Measurements from ENCODE around the gene MAN2A2.
A peak's percentile ranks its signal among the peaks of the same experiment; 100 is the strongest.

MAN2A2 gene

DNA sequence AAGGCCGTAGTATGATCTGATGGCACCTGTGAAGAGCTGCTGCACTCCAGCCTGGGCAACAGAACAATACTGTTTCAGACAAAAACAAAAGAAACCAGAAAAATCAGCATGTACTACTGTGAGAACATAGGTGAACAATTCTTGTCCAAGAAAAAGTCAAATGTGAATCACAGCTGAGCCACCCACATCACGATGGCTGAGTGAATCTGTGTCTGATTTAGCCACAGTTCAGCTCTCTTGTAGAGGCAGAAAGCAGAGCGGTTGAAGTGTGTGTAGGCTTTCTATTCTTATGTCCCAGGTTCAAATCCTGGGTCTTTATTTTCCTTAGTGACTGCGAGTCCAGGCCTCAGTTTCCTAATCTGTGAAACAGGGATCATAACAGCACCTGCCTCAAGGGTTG is 39.1 kb upstream of the MAN2A2 start:
- H3K4me3 ChIP-seq (ENCODE audit: low read length in 2 of 2) = no peak overlapping the region
- peaks cover 0 to 2% of the 10 kb centered on the region in 2 donors for H3K27me3 ChIP-seq (ENCODE audit: control insufficient read depth in 1 of 2, insufficient read depth in 2 of 2, low read length in 2 of 2)
- H3K4me1 ChIP-seq (ENCODE audit: control insufficient read depth, insufficient read depth, low read length) = peaks cover 2% of the 10 kb centered on the region
- H3K9ac ChIP-seq (ENCODE audit: low read length in 2 of 2) = no peak overlapping the region
- H3K9me3 ChIP-seq (ENCODE audit: control insufficient read depth in 2 of 2, low read length in 2 of 2) = no peaks in the 10 kb centered on the region
- no peaks in the 10 kb centered on the region for H3K36me3 ChIP-seq (ENCODE audit: control insufficient read depth in 2 of 2, insufficient read depth in 2 of 2, low read length in 2 of 2)
- no peak overlapping the region for H3K27ac ChIP-seq (ENCODE audit: low read length)

DNA sequence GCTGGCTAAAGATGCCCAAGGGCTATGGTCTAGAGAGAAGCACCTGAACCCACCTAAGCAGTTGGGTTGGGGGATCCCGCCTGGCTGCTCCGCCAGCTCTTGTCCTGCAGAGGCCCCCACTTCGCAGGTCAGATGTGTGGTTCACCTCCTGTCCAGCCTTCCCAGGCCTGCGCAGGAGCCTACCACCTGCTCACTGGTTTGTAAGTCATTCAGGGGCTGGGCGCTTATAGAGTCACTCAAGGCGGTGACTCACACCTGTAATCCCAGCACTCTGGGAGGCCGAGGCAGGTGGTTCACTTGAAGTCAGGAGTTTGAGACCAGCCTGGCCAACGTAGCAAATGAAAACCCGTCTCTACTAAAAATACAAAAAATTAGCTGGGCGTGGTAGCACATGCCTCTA is 38.6 kb upstream of the MAN2A2 start:
- Histone ChIP-seq H3K9ac (ENCODE audit: low read length in 2 of 2) (no peak overlapping the region), H3K36me3 (ENCODE audit: control insufficient read depth in 2 of 2, insufficient read depth in 2 of 2, low read length in 2 of 2) (no peaks in the 10 kb centered on the region), H3K4me1 (ENCODE audit: control insufficient read depth, insufficient read depth, low read length) (peaks cover 7% of the 10 kb centered on the region), H3K27me3 (ENCODE audit: control insufficient read depth in 1 of 2, insufficient read depth in 2 of 2, low read length in 2 of 2) (peaks cover 0 to 2% of the 10 kb centered on the region in 2 donors), H3K27ac (ENCODE audit: low read length) (no peak overlapping the region), H3K4me3 (ENCODE audit: low read length in 2 of 2) (no peak overlapping the region), H3K9me3 (ENCODE audit: control insufficient read depth in 2 of 2, low read length in 2 of 2) (no peaks in the 10 kb centered on the region)

DNA sequence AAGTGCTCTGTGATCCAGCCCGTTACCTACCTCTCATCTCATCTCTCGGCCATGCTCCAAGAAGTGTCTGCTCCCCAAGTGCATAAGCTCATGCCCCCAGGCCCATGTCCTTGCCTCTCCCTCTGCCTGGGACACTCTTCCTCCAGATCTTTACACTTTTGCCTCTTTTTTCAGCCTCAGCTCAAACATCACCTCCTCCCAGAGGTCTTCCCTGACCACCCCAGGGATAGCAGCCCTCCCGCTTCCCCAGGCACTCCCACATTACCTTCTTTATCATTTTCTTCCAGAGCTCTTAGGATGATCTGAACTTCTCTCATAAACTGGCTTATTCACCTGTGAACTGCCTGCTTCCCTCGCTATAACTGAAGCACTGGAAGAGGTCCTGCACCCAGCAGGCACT is 37.4 kb upstream of the MAN2A2 start:
- H3K36me3 ChIP-seq (ENCODE audit: control insufficient read depth in 2 of 2, insufficient read depth in 2 of 2, low read length in 2 of 2) = no peaks in the 10 kb centered on the region
- H3K27ac ChIP-seq (ENCODE audit: low read length) = no peak overlapping the region
- peaks cover 0 to 2% of the 10 kb centered on the region in 2 donors for H3K27me3 ChIP-seq (ENCODE audit: control insufficient read depth in 1 of 2, insufficient read depth in 2 of 2, low read length in 2 of 2)
- H3K9me3 ChIP-seq (ENCODE audit: control insufficient read depth in 2 of 2, low read length in 2 of 2) = no peaks in the 10 kb centered on the region
- H3K4me3 ChIP-seq (ENCODE audit: low read length in 2 of 2) = no peak overlapping the region
- no peak overlapping the region for H3K9ac ChIP-seq (ENCODE audit: low read length in 2 of 2)
- H3K4me1 ChIP-seq (ENCODE audit: control insufficient read depth, insufficient read depth, low read length) = peaks cover 15% of the 10 kb centered on the region

DNA sequence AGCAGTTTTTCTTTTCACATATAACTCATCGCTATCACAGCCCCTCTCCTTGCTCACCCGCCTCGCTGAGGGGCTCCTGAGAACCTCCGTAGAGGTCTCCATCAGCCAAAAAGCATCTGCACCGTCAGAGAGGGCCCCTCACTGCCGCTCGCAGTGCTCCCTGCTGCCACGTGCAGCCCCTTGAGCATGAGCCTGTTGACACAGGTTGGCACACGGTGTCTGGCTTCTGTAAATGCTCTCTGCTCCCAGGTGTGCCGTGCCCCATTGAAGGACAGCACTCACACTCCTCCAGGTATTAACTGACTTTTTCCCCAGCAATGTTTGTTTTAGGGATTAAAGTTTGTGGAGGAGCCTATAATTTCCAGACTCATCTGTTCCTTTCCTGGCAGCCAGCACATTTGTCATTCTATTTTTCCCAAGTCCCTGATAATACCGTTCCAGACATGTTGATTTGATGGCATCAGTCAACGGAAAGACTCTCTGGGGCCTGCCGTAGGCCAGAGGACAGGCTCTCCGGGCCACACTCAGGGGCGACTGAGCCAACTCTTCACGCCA is 36.9 kb upstream of the MAN2A2 start:
- H3K27me3 ChIP-seq (ENCODE audit: control insufficient read depth in 1 of 2, insufficient read depth in 2 of 2, low read length in 2 of 2) = peaks cover 0 to 2% of the 10 kb centered on the region in 2 donors
- no peak overlapping the region for H3K27ac ChIP-seq (ENCODE audit: low read length)
- H3K4me1 ChIP-seq (ENCODE audit: control insufficient read depth, insufficient read depth, low read length) = peaks cover 19% of the 10 kb centered on the region
- H3K4me3 ChIP-seq (ENCODE audit: low read length in 2 of 2) = no peak overlapping the region
- H3K9me3 ChIP-seq (ENCODE audit: control insufficient read depth in 2 of 2, low read length in 2 of 2) = no peaks in the 10 kb centered on the region
- no peak overlapping the region for H3K9ac ChIP-seq (ENCODE audit: low read length in 2 of 2)
- no peaks in the 10 kb centered on the region for H3K36me3 ChIP-seq (ENCODE audit: control insufficient read depth in 2 of 2, insufficient read depth in 2 of 2, low read length in 2 of 2)

- Histone ChIP-seq H3K4me3 (ENCODE audit: low read length in 2 of 2) (no peak overlapping the region), H3K36me3 (ENCODE audit: control insufficient read depth in 2 of 2, insufficient read depth in 2 of 2, low read length in 2 of 2) (no peaks in the 10 kb centered on the region), H3K9ac (ENCODE audit: low read length in 2 of 2) (no peak overlapping the region), H3K27ac (ENCODE audit: low read length) (no peak overlapping the region), H3K27me3 (ENCODE audit: control insufficient read depth in 1 of 2, insufficient read depth in 2 of 2, low read length in 2 of 2) (peaks cover 0 to 2% of the 10 kb centered on the region in 2 donors), H3K9me3 (ENCODE audit: control insufficient read depth in 2 of 2, low read length in 2 of 2) (no peaks in the 10 kb centered on the region), H3K4me1 (ENCODE audit: control insufficient read depth, insufficient read depth, low read length) (peaks cover 19% of the 10 kb centered on the region)
Measured at GRCh38 chr15:90866800-90867199, 36.3 kb upstream of the MAN2A2 start.

DNA sequence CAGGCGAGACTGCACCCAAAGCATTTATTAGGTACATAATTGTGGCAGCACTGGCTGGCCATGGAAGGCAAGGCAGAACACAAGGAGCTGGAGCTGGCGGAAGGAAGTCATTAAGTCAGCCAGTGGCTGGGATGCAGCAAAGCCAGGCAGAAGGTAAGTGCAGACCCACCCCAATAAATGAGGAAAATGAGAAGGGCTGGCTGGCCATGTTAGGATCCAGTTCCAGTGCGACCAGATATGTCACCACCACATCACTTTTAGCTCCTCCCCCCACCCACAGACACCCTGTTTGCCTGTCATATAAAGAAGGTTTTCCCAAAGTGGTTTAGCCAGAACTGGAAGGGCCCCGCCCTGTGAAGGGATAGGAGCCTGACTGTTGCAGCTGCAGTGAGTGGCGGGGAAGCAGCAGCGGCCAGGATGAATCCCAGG is 34.8 kb upstream of the MAN2A2 start, which contains the start of gene FURIN:
FURIN (plus strand) TSS at position 328 of the 429 bp plus-strand sequence. CDS start 7,153 bp downstream, outside the sequence.
- Histone ChIP-seq H3K9ac (ENCODE audit: low read length in 2 of 2) (peak within 1 kb of the TSS in 1 of 2 donors; percentile 51), H3K4me3 (ENCODE audit: low read length in 2 of 2) (no peak within 1 kb of the TSS), H3K9me3 (ENCODE audit: control insufficient read depth in 2 of 2, low read length in 2 of 2) (no peaks in the 10 kb centered on the region), H3K27me3 (ENCODE audit: control insufficient read depth in 1 of 2, insufficient read depth in 2 of 2, low read length in 2 of 2) (peaks cover 0 to 2% of the 10 kb centered on the region in 2 donors), H3K27ac (ENCODE audit: low read length) (peak within 1 kb of the TSS; percentile 24), H3K4me1 (ENCODE audit: control insufficient read depth, insufficient read depth, low read length) (peaks cover 33% of the 10 kb centered on the region), H3K36me3 (ENCODE audit: control insufficient read depth in 2 of 2, insufficient read depth in 2 of 2, low read length in 2 of 2) (no peaks in the 10 kb centered on the region)

GRCh38 chr15:90869140-90869541 is 34.0 kb upstream of the MAN2A2 start:
- peaks cover 42% of the 10 kb centered on the region for H3K4me1 ChIP-seq (ENCODE audit: control insufficient read depth, insufficient read depth, low read length)
- H3K27me3 ChIP-seq (ENCODE audit: control insufficient read depth in 1 of 2, insufficient read depth in 2 of 2, low read length in 2 of 2) = peaks cover 0 to 2% of the 10 kb centered on the region in 2 donors
- H3K27ac ChIP-seq (ENCODE audit: low read length) = peak overlapping the region; percentile 24
- no peaks in the 10 kb centered on the region for H3K9me3 ChIP-seq (ENCODE audit: control insufficient read depth in 2 of 2, low read length in 2 of 2)
- H3K4me3 ChIP-seq (ENCODE audit: low read length in 2 of 2) = no peak overlapping the region
- H3K9ac ChIP-seq (ENCODE audit: low read length in 2 of 2) = peak overlapping the region in 1 of 2 donors; percentile 51
- no peaks in the 10 kb centered on the region for H3K36me3 ChIP-seq (ENCODE audit: control insufficient read depth in 2 of 2, insufficient read depth in 2 of 2, low read length in 2 of 2)

DNA sequence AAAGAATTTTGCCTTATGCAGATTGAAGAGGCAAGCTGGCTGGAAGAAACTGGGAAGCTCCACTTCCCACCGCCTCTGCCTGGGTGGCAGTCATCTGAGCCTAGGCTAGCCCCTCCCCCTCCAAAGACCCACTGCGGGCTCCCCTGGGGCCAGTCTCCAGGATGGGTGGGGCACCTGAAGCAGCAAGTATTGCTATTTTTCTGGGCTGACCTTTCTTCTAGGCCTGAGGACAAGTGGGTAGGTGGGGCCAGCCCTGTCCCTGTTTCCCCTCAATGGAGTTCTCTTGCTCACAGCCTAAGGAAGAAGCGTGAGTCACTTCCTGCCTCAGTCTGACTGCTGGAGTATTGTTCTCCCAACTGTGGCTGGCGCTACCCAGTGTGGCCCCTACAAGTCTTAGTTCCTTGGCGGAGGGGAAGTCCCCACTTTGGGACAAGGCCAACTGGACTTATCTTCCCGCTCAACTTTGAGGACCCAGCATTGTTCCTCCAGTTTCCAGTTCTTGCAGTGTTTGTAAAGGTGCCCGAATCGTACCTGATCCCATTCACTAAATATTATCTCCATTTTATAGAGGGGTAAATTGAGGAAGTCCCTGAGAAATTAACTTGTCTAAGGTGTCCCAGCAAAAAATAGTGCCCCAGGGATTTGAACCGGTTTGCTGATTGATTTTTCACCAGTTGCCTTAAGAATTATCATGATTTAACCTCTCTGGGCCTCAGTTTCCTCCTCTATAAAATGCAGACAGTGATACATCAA is 33.3 kb upstream of the MAN2A2 start:
- Histone ChIP-seq H3K27ac (ENCODE audit: low read length) (peak overlapping the region; percentile 79), H3K9ac (ENCODE audit: low read length in 2 of 2) (peak overlapping the region; percentile 80 to 90), H3K9me3 (ENCODE audit: control insufficient read depth in 2 of 2, low read length in 2 of 2) (no peaks in the 10 kb centered on the region), H3K36me3 (ENCODE audit: control insufficient read depth in 2 of 2, insufficient read depth in 2 of 2, low read length in 2 of 2) (no peaks in the 10 kb centered on the region), H3K27me3 (ENCODE audit: control insufficient read depth in 1 of 2, insufficient read depth in 2 of 2, low read length in 2 of 2) (peaks cover 0 to 2% of the 10 kb centered on the region in 2 donors), H3K4me1 (ENCODE audit: control insufficient read depth, insufficient read depth, low read length) (peaks cover 45% of the 10 kb centered on the region), H3K4me3 (ENCODE audit: low read length in 2 of 2) (peak overlapping the region in 1 of 2 donors; percentile 64)

DNA sequence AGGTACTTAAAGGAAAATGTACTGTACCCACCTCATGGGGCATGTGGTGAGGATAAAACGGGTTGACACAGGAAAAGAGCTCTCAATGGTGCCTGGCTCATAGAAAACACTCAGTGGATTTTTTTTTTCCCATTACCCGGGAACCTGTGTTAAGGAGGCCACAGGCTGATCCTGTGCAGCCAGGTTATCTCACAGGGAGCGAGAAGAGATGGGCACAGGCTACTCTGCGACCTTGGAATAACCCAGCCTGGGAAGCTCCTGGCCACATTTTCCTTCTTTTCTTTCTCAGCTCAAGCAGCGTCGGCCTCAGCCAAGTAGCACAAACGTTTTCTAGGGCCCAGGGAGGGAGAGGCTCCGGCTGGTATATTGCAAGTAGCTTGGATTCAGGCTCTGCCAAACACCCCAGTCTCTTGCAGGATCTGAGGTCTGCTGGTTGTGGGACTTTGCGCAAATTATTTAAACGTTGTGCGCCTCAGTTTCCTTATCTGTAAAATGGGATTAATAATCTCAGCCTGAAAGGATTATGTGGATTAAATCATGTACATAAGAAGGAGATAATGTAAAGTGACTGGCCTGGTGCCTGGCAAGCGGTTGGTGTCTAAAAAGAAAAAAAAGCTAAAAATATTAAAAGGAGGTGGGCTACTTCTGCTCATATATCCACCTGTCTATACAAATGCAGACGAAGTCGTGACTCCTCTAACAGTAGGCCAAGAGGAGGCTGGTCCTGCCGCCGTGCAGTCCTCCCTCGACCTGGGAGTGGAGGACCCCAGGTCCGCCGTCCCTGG is 32.6 kb upstream of the MAN2A2 start:
- Histone ChIP-seq H3K4me3 (ENCODE audit: low read length in 2 of 2) (peak overlapping the region; percentile 64 to 83), H3K27ac (ENCODE audit: low read length) (peak overlapping the region; percentile 79), H3K36me3 (ENCODE audit: control insufficient read depth in 2 of 2, insufficient read depth in 2 of 2, low read length in 2 of 2) (peaks cover 0 to under 1% of the 10 kb centered on the region in 2 donors), H3K9ac (ENCODE audit: low read length in 2 of 2) (peak overlapping the region; percentile 80 to 90), H3K27me3 (ENCODE audit: control insufficient read depth in 1 of 2, insufficient read depth in 2 of 2, low read length in 2 of 2) (peaks cover 0 to 2% of the 10 kb centered on the region in 2 donors), H3K9me3 (ENCODE audit: control insufficient read depth in 2 of 2, low read length in 2 of 2) (no peaks in the 10 kb centered on the region), H3K4me1 (ENCODE audit: control insufficient read depth, insufficient read depth, low read length) (peaks cover 45% of the 10 kb centered on the region)

- Histone ChIP-seq H3K27ac (ENCODE audit: low read length) (peak overlapping the region; percentile 79), H3K4me3 (ENCODE audit: low read length in 2 of 2) (peak overlapping the region; percentile 64 to 83), H3K4me1 (ENCODE audit: control insufficient read depth, insufficient read depth, low read length) (peaks cover 45% of the 10 kb centered on the region), H3K9ac (ENCODE audit: low read length in 2 of 2) (peak overlapping the region; percentile 90 to 92), H3K36me3 (ENCODE audit: control insufficient read depth in 2 of 2, insufficient read depth in 2 of 2, low read length in 2 of 2) (peaks cover under 1 to 3% of the 10 kb centered on the region in 2 donors), H3K9me3 (ENCODE audit: control insufficient read depth in 2 of 2, low read length in 2 of 2) (no peaks in the 10 kb centered on the region), H3K27me3 (ENCODE audit: control insufficient read depth in 1 of 2, insufficient read depth in 2 of 2, low read length in 2 of 2) (no peaks in the 10 kb centered on the region)
Measured at GRCh38 chr15:90871139-90871715, 31.9 kb upstream of the MAN2A2 start.

Data from stomach smooth muscle (tissue), 2 donors.